HepG2 (cell line): ENCODE results near the gene FAM124A. TPM values are rescaled to one million over a fixed set of nuclear protein-coding genes. Genes with fewer than 3 reads are reported as not detected.

ENCODE experiments used
- ATAC-seq: fragments of 200-7000 bp; cut with Tn5 transposase; 3 replicates; pipeline ENCODE4 v1.9.1; 2020; ENCODE audit warnings: mild to moderate bottlenecking, moderate library complexity
- BruUV-seq: library from RNA; stranded (reverse); fragments of 400-500 nt; replicated peaks from 2 replicates; lab custom pipeline; 2021; lab: Mats Ljungman, UMichigan
- CTCF ChIA-PET: fragments of 300-600 bp; formaldehyde crosslinking; extraction: SDS; loops from one replicate; lab custom pipeline; 2021; ENCODE audit warnings: low total read pairs, inconsistent platforms, low intra/inter-chr PET ratio; lab: Yijun Ruan, JAX
- POLR2A ChIA-PET: fragments of 350-600 bp; sonication (Branson Sonifier 250); formaldehyde crosslinking; loops from one replicate; lab custom pipeline; 2020; ENCODE audit warnings: antibody characterized with exemption, inconsistent platforms; lab: Yijun Ruan, JAX
- DNase-seq: peaks from one replicate; pipeline ENCODE4 v3.0.0-alpha.2; 2015; ENCODE audit warnings: low spot score
- FAIRE-seq: peaks from 3 replicates; lab custom pipeline; 2011; peaks lifted over from hg19 to GRCh38; lab: Jason Lieb, UNC
- H2AFZ ChIP-seq: one replicate; pipeline ENCODE4 v1.6.1; 2011; ENCODE audit warnings: low read length, inconsistent platforms
- H3K27ac ChIP-seq: fragments of 300-600 bp; 3 replicates; pipeline ENCODE4 v1.8.0; 2011; ENCODE audit warnings: mixed run types, mild to moderate bottlenecking, mixed read lengths, low read length, inconsistent platforms; ENCODE audit not compliant: insufficient read depth; ENCODE audit errors: extremely low read length
- H3K27me3 ChIP-seq, 2 experiments: fragments of 200-600 bp in 1 of 2; 2 replicates in 1 of 2; 3 replicates in 1 of 2; pipeline versions ENCODE4 v1.6.0 to v1.8.0; 2011; ENCODE audit warnings: low read length in 2 of 2, mild to moderate bottlenecking in 2 of 2, moderate library complexity in 2 of 2, inconsistent platforms in 1 of 2; ENCODE audit not compliant: insufficient read depth in 2 of 2, control insufficient read depth in 1 of 2
- H3K36me3 ChIP-seq, 2 experiments: fragments of 200-600 bp in 1 of 2; replicated peaks in 1 of 2; 2 replicates in 1 of 2; 3 replicates in 1 of 2; pipeline versions ENCODE4 v1.5.1 to v1.8.0; 2011; ENCODE audit warnings: low read length in 2 of 2, inconsistent platforms in 1 of 2; ENCODE audit not compliant: insufficient read depth in 2 of 2, control insufficient read depth in 1 of 2
- H3K4me1 ChIP-seq: 2 replicates; pipeline ENCODE4 v1.5.1; 2012; ENCODE audit warnings: low read length, inconsistent platforms; ENCODE audit not compliant: insufficient read depth
- H3K4me2 ChIP-seq: 2 replicates; pipeline ENCODE4 v1.6.0; 2011; ENCODE audit warnings: low read depth, low read length, inconsistent platforms
- H3K4me3 ChIP-seq, 3 experiments: fragments of 200-600 bp in 1 of 3; sonication (generic), shearing (Covaris generic) in 1 of 3; replicated peaks in 1 of 3; 2 replicates each; pipeline ENCODE4 v1.5.1; 2011 to 2016; ENCODE audit warnings: low read length in 3 of 3, inconsistent platforms in 2 of 3, low read depth in 2 of 3, mild to moderate bottlenecking in 2 of 3, control low read depth in 1 of 3, mixed read lengths in 1 of 3; ENCODE audit not compliant: insufficient read depth in 1 of 3
- H3K79me2 ChIP-seq: one replicate; pipeline ENCODE4 v1.6.1; 2011; ENCODE audit warnings: low read length, inconsistent platforms; ENCODE audit not compliant: insufficient read depth
- H3K9ac ChIP-seq: 2 replicates; pipeline ENCODE4 v1.6.0; 2011; ENCODE audit warnings: mild to moderate bottlenecking, low read depth, low read length, inconsistent platforms; ENCODE audit not compliant: insufficient read depth
- H3K9me3 ChIP-seq: 2 replicates; pipeline ENCODE4 v1.5.1; 2012; ENCODE audit warnings: mild to moderate bottlenecking, low read length
- H4K20me1 ChIP-seq: 2 replicates; pipeline ENCODE4 v1.6.0; 2011; ENCODE audit warnings: inconsistent platforms, mild to moderate bottlenecking, low read length, moderate library complexity; ENCODE audit not compliant: insufficient read depth
- ESRRA ChIP-seq: sonication (generic); formaldehyde crosslinking; IDR thresholded peaks from 2 replicates; pipeline ENCODE4 v1.5.1; 2020; ENCODE audit warnings: mild to moderate bottlenecking, low read depth, missing genetic modification reagents
- MEIS1 ChIP-seq: sonication (generic); formaldehyde crosslinking; IDR thresholded peaks from 2 replicates; pipeline ENCODE4 v1.9.0; 2021; ENCODE audit warnings: mild to moderate bottlenecking, missing genetic modification reagents, moderate library complexity, borderline replicate concordance
- NFKBIZ ChIP-seq: IDR thresholded peaks from 2 replicates; pipeline ENCODE4 v1.6.1; 2018; ENCODE audit warnings: missing genetic modification reagents, missing compliant biosample characterization
- POLR2AphosphoS5 ChIP-seq: IDR thresholded peaks from 2 replicates; pipeline ENCODE4 v1.6.1; 2012; ENCODE audit warnings: low read depth, low read length
- PRMT3 ChIP-seq: sonication (generic); formaldehyde crosslinking; IDR thresholded peaks from 2 replicates; pipeline ENCODE4 v1.8.1; 2022; ENCODE audit warnings: low read depth, mild to moderate bottlenecking, moderate library complexity, missing genetic modification reagents, borderline replicate concordance
- SALL1 ChIP-seq: sonication (generic); formaldehyde crosslinking; IDR thresholded peaks from 2 replicates; pipeline ENCODE4 v1.8.0; 2022; ENCODE audit warnings: mild to moderate bottlenecking, missing genetic modification reagents
- SIN3B ChIP-seq: fragments of 150-350 bp; IDR thresholded peaks from 2 replicates; pipeline ENCODE4 v1.6.1; 2014; ENCODE audit warnings: low read length
- SNAI1 ChIP-seq: sonication (generic); formaldehyde crosslinking; IDR thresholded peaks from 2 replicates; pipeline ENCODE4 v1.5.0; 2020; ENCODE audit warnings: mild to moderate bottlenecking, missing genetic modification reagents, borderline replicate concordance
- SRSF1 ChIP-seq: fragments of 200-400 bp; formaldehyde crosslinking; optimal IDR thresholded peaks from 2 replicates; pipeline ENCODE3; 2017; ENCODE audit warnings: mild to moderate bottlenecking, low read depth, low read length, moderate library complexity
- YY1 ChIP-seq: IDR thresholded peaks from 2 replicates; pipeline ENCODE4 v1.6.1; 2011; ENCODE audit warnings: low read length, low read depth, moderate library complexity, mild to moderate bottlenecking; ENCODE audit not compliant: insufficient read depth, insufficient replicate concordance
- ZFX ChIP-seq: sonication (generic); formaldehyde crosslinking; IDR thresholded peaks from 2 replicates; pipeline ENCODE4 v1.4.0; 2020; ENCODE audit warnings: mild to moderate bottlenecking, low read depth, missing genetic modification reagents, moderate library complexity
- ZNF274 ChIP-seq: sonication (generic); formaldehyde crosslinking; IDR thresholded peaks from 2 replicates; pipeline ENCODE4 v1.5.1; 2020; ENCODE audit warnings: mild to moderate bottlenecking, missing genetic modification reagents
- ZNF7 ChIP-seq: IDR thresholded peaks from 2 replicates; pipeline ENCODE4 v1.6.1; 2016; ENCODE audit warnings: missing biosample characterization, missing genetic modification reagents
- ZSCAN31 ChIP-seq: sonication (generic); formaldehyde crosslinking; IDR thresholded peaks from 2 replicates; pipeline ENCODE4 v1.5.0; 2020; ENCODE audit warnings: low read depth, mild to moderate bottlenecking, missing genetic modification reagents
- WGBS: methylation state at CpG from one replicate; pipeline ENCODE4 v1.1.6; 2017; ENCODE audit warnings: low lambda C conversion rate; 5-methylcytosine and 5-hydroxymethylcytosine counted together
- in situ Hi-C: cut with HindIII; loops from 2 replicates; pipeline ENCODE4 v1.10.0; 2017; ENCODE audit warnings: low pct_unique_long_range_greater_than_20kb; ENCODE audit not compliant: extremely low pct_ligation_motif_present
- intact Hi-C: fragments of 100-400 bp; cut with micrococcal nuclease; formaldehyde crosslinking; loops from one replicate; pipeline ENCODE4 v1.10.0; 2022; ENCODE audit not compliant: unreplicated experiment
- polyA plus RNA-seq, 8 experiments: library from polyadenylated mRNA; depleted of rRNA in 3 of 8; stranded (reverse) in 7 of 8; unstranded in 1 of 8; fragments of >200 nt; fragmentation: Illumina TruSeq in 4 of 8; extraction: Trizol in 4 of 8; gene quantifications; 2 replicates each; pipeline versions ENCODE4 v1.2.1 to v1.2.3, GENCODE V29; 2011 to 2016; ENCODE audit warnings: low read depth in 4 of 8, missing spikeins in 1 of 8, mixed read lengths in 1 of 8; ENCODE audit not compliant: insufficient read depth in 1 of 8
- total RNA-seq, 5 experiments: library from RNA; depleted of rRNA; stranded (reverse); fragments of >200 nt; fragmentation: Illumina TruSeq; extraction: Trizol; gene quantifications; 2 replicates each; pipeline ENCODE4 v1.2.3, GENCODE V29; 2016; ENCODE audit warnings: low read depth in 1 of 5

FAM124A gene
- total and polyA plus RNA-seq, 2 of the 13 experiments (the other 11 are each of a cell fraction or from before 2014, with no cell fraction given), result not detected

DNA sequence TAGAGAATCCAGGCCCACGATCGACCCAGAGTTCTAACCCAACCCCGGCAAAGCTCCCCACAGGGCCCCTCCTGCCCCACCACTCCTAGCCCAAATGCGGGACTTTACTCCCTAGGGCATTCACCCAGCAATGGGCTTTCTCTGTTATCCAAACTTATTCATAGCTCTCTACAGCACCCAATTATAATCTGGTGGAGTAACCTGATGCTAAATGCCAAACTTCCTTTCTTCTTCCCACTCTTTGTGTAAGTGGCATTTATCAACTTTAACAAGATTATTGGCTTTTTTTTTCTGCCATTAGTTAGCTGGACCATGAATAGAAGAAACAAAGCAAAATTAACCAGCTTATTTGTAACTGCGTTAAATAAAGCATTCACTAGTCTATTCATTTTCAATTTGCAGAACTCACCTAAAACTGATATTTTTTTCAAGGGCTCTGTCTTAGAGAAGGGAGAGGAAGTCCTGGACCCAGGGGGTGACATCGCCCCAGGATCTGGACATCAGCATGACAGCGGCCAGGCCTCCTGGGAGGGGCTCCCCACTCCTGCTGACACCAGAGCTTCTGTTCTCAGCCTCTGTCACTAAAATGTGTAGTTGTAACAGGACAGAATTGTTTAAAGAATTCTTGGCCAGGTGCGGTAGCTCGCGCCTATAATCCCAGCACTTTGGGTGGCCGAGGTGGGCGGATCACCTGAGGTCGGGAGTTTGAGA, 1.5 kb downstream of the FAM124A start:
- Histone ChIP-seq H3K27ac (no peak overlapping the region), H3K79me2 (no peaks in the 10 kb centered on the region), H3K4me1 (peaks cover 11% of the 10 kb centered on the region; the same call in 1 of the 2 replicates), H3K4me3 (no peak overlapping the region), H3K27me3 (peaks cover 4 to 56% of the 10 kb centered on the region in 2 experiments), H3K36me3 (no peaks in the 10 kb centered on the region), H4K20me1 (no peaks in the 10 kb centered on the region), H3K9ac (no peak overlapping the region), H2AFZ (no peak overlapping the region), H3K9me3 (no peaks in the 10 kb centered on the region), H3K4me2 (no peak overlapping the region)
- intact Hi-C loops (no loop called here), in situ Hi-C loops (no loop called here)
- ChIA-PET CTCF (no interaction called here), POLR2A (no interaction called here)
- no peak for FAIRE-seq
- TF ChIP-seq ESRRA (CRISPR knock-in tag) (no peak), NFKBIZ (CRISPR knock-in tag) (no peak), ZSCAN31 (CRISPR knock-in tag) (no peak), ZNF274 (no peak), YY1 (no peak), POLR2AphosphoS5 (no peak), SNAI1 (CRISPR knock-in tag) (no peak), SALL1 (CRISPR knock-in tag) (no peak), MEIS1 (CRISPR knock-in tag) (no peak), ZFX (CRISPR knock-in tag) (no peak), SIN3B (no peak), PRMT3 (CRISPR knock-in tag) (no peak), SRSF1 (no peak), ZNF7 (CRISPR knock-in tag) (no peak)
- 77% methylated on average over 10 of the region's 13 CpGs for WGBS
- no TSS peak for BruUV-seq
- no peak for ATAC-seq
- DNase-seq, result no peak
